HG03521 (cell line): Measurements from ENCODE around the gene TFB1M.
"Not testable (repeated sequence)": the region's sequence is repeated elsewhere in the genome, so short reads cannot be mapped to it uniquely, and the experiment has no call there.

Experiments used
- ATAC-seq: cut with Tn5 transposase; IDR thresholded peaks from one replicate; pipeline ENCODE4 v1.9.1; 2021; ENCODE audit warnings: mild to moderate bottlenecking, moderate library complexity; ENCODE audit not compliant: unreplicated experiment

The TFB1M gene

GRCh38 chr6:155245193-155245592 is 69.1 kb downstream of the TFB1M start:
- no peak for ATAC-seq

GRCh38 chr6:155244434-155244833 is 69.8 kb downstream of the TFB1M start:
- ATAC-seq = no peak

DNA sequence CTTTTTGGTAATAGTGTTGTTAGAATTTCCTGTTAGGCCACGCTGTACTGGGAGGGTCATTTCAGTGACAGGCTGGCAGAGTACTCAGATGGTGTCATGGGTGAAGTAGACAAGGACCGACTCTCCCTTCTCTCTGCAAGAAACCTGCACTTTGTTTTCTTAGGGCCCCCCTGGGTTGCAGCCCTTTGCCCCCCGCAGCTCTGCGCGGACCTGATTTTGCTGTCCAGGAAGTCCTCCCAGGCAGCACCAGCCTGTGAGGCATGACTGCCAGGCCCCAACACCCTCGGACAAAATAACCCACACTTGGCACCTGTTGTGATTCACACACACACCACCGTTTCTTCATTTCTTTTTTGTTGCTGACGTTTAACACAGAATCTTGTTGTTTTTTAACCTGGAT is 72.3 kb downstream of the TFB1M start:
- ATAC-seq = no peak

DNA sequence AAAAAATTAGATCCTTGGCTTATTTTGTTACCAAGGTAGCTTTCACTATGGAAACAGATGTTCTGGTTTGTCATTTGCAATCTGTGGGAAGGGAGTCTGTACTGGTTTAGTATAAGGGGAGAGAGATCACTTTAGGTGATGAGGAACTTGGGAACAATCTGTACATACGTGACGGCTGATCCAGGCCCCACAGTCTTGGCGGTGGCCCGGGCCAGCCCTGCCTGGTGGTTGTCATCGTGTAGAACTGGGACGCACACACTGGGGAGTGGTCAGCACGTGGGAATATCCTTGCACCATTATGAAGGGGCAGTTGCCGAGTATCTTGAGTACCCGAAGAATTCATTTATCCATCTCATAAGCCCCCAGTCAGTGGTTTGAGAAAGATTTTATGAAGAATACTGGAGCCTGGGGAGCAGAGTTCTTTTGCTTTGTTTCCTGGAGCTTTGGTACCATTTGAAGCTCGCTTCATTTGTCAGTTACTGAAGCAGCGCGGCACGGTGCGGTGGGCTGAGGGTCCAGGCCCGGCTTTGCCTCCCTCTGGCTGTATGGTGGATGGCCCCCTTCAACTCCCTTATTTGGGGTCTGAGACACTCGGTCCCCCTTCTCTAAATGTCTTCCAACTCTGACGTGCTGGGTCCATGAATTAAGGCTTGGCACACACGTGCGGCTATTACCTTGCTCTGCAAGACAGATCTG is 73.2 kb downstream of the TFB1M start:
- ATAC-seq = no peak

- ATAC-seq = no peak
Measured at GRCh38 chr6:155237613-155238012, 76.7 kb downstream of the TFB1M start.

GRCh38 chr6:155235087-155235486 is 79.2 kb downstream of the TFB1M start:
- no peak for ATAC-seq

DNA sequence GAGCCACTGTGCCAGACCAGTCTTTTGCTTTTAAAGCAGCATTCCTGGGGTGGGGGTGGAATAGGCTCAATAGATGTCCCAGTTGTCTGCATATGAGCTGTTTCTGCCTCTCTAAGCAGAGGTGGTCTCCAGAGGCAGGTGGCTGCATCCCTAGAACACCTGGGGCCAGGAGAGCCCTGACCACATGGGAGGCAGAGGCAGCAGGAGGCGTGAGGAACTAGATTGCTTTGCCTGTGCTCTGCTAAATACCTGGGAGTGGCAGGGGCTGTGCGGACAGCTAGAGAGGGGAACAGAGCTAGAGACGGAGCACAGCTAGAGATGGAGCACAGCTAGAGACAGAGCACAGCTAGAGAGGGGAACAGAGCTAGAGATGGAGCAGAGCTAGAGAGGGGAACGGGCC is 79.6 kb downstream of the TFB1M start:
- no peak for ATAC-seq

GRCh38 chr6:155234167-155234566 is 80.1 kb downstream of the TFB1M start:
- no peak for ATAC-seq

- no peak for ATAC-seq
Measured at GRCh38 chr6:155232848-155233247, 81.4 kb downstream of the TFB1M start.

DNA sequence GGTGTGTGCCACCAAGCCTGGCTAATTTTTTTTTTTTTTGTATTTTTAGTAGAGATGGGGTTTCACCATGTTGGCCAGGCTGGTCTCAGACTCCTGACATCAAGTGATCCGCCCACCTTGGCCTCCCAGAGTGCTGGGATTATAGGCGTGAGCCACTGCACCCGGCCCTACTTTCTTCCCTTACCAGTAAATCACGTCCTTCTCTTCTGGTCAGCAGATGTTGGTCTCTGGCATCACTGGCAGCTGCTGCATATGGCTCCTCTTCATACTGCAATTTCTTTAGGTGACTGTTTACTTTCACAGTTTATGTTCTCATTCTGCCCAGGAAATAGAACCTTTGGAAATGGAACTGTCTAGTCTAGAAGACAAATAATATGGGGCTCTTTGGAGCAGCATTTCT is 83.3 kb downstream of the TFB1M start:
- not testable (repeated sequence) for ATAC-seq

DNA sequence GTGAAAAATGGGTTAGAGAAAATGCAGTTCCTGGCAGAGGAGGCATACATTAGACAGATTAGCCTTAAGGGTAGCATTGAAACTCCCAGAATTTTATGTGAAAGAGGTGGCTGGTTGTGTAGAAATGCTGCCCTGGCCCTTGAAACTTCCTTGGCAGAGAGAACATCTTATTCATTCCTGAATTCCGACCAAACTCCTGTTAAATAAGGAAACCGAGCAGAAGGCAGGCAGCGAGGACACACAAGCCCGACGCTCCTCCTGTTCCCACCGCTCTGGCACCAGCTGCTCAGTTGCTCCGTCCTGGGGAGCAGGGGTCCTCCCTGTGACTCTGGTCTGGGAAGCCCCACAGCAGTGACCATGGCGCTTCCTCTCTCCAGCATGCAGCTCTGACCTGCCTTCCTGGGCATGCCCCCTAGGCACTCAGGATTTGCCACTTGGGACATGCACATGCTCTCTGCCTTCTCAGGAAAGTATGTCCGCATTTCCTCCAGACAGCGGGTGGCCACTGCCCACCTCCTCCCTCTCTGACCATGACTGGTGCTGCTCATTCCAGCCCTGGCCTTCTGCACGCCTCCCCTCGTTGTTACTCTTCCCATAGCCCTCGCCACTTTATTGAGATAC is 85.6 kb downstream of the TFB1M start:
- ATAC-seq = no peak

DNA sequence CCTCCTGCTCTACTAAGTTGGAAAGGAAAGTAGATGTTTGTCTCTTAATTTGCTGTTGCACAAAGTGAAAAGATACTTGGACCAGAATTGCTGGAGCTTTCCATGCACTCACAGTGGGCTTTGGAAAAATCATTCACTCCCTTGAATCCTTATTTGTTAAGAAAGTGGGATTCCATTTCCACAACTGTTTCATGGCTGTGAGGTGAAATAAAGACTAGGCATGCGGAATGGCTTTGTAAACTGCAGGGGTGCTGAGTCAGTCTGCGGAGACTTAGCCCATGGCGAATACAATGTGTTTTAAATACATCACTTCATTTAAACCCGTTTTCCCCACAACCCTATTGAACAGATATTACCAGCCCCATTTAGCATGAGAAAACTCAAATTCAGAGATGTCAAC is 87.2 kb downstream of the TFB1M start:
- no peak for ATAC-seq

GRCh38 chr6:155224618-155225017 is 89.7 kb downstream of the TFB1M start:
- no peak for ATAC-seq

DNA sequence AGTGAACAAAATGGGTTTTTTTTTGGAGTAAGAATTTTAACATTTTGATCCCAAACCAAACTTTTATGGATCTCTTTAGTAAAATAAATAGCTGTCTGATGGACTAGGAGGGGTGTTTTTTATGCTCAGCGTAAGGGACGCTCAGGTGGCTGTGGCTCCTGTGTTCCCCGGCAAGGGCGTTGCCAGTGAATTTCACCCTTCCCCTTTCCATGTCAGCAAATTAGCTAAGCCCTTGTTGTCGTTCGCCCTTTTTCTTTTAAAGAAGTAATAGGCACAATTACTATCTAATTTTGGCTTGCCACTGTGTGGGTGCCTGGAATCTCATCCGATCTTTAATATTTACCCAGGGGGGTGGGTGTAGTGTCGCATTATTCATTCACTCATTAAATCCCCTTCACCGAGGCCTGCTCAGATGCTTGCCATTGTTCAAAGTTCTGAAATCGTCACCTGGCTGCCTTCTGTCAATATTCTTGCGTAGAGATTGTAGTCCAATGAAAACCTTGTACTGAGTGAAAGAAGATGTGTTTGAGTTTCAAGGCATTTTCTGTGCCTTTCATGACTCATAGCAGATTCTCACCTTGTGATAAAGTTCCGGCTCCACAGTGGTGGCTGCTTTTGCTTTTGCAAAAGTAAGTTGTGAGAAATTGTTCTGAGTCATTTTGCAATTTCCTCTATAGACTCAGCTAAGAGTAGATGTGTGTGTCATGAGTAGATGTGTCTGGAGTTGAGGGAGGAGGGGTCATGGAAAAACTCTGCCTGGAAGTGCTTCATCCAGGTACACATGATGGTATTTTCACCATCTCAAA is 90.4 kb downstream of the TFB1M start:
- peak; percentile 96 for ATAC-seq

DNA sequence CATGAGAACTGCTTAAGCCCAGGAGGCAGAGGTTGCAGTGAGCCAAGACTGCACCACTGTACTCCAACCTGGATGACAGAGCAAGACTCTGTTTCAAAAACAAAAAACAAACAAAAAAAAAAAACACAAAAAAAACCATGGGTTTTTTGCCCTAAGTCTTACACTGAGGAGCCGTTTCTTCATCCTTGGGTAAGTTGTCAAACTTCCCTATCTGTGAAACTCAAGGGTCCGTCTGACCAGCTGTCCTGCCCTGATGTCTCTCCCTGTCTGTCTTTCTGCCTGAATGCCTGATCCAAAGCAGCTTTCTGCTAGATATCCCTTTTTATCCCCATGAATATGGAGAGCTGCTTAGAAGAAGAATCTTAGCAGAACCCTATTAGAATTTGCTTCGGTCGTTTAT is 91.8 kb downstream of the TFB1M start:
- ATAC-seq = no peak

- ATAC-seq = no peak
Measured at GRCh38 chr6:155221086-155221485, 93.2 kb downstream of the TFB1M start.

- ATAC-seq = no peak
Measured at GRCh38 chr6:155219858-155220301, 94.4 kb downstream of the TFB1M start.

DNA sequence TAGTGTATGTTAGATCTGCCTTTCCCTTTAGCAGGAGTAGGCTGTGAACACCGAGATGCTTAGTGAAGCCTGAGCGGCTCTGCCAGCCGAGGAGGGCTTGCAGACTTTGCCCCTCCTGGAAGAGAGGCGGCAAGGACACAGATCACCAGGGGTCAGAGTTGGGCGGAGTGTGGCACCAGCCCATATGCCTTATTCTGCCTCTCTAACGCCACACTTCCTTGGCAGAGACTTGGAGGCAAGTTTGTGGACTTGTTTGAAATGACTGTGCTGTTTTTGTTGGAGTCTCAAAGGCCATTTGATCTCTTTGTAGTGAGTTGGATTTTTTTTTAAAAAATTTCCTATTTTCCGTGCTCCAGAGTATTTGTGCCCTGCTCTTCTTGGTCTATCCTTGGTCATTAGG is 95.0 kb downstream of the TFB1M start:
- ATAC-seq = no peak

DNA sequence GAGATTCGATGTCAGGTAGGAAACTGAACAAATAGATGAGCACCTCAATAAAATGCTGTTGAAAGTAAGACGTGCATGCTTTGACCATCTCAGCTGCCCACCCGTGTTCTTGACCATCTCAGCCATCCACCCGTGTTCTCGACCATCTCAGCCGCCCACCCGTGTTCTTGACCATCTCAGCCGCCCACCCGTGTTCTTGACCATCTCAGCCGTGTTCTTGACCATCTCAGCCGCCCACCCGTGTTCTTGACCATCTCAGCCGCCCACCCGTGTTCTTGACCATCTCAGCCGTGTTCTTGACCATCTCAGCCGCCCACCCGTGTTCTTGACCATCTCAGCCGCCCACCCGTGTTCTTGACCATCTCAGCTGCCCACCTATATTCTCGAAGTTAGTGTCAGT is 95.6 kb downstream of the TFB1M start:
- ATAC-seq = not testable (repeated sequence)

DNA sequence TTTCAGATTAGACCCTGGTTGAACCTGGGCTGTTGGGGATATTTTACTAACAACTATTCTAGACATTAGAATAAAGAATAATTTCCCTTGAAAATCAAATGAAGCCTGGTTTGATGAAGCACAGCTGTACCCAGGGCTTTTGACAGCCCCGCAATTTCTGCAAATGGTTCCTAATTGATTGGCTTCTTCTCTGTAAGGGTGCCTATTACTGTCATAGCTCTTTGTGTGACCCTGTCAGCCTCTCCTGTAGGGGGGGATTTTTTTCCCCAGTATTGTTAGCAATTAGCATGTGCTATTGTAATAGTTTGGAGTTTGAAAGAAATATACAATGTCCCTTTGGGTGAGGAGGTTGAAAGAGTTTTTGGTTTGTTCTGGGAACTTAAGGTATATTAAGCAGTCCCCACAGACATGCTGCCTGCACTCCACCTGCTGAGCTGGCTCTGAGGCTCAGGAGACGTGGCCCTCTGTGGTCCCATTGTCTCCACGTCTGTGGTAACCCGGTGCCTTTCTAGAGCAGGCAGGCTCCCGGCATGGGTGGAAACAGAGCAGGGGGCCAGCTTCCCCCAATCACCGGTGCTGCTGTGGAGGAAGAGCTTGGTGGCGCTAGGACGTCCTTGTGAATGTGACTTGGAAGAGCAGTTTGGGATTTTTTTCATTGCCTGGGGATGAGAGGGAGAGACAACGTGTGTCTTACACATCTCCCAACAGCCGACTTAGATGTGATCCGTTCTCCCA is 97.8 kb downstream of the TFB1M start:
- no peak for ATAC-seq

DNA sequence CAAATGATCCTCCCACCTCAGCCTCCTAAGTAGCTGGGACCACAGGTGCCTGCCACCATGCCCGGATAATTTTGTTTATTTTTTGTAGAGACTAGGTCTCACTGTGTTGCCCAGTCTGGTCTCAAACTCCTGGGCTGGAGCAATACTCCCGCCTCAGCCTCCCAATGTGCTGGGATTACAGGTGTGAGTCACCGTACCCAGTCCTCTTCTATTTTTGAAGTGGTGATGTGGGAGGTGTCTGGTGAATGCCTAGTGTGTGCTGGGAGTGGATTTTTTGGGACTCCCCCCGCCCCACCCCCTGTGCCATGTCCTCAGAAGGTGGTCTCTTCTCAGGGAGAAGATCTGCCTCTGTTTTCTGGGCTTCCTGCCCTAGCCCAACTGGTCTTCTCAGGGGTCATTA is 98.4 kb downstream of the TFB1M start:
- no peak for ATAC-seq
